ENCODE measurements around the gene C8G.

C8G gene

GRCh38 chr9:136944519-136945332 lies at the start of gene C8G, which contains the start of gene FBXW5:
Gene C8G, plus strand, starts transcription at chr9:136945243. Its CDS starts 78 bp downstream, at chr9:136945321.
Gene FBXW5, minus strand, starts transcription at chr9:136944738. Its CDS starts 655 bp downstream, at chr9:136944083.
- DNase-seq: peak; percentile 91

- DNase-seq: no peak
Observed at GRCh38 chr9:136896027-136896426, 49.0 kb upstream of the C8G start.

- no peak for DNase-seq
Observed at GRCh38 chr9:136898483-136899100, 46.5 kb upstream of the C8G start.

- DNase-seq: no peak
Observed at GRCh38 chr9:136899196-136899595, 45.8 kb upstream of the C8G start.

- no peak for DNase-seq
Observed at GRCh38 chr9:136900556-136900955, 44.5 kb upstream of the C8G start.

GRCh38 chr9:136900988-136901515 lies 44.0 kb upstream of the C8G start:
- DNase-seq: no peak

- peak; percentile 83 for DNase-seq
Observed at GRCh38 chr9:136901516-136902258, 43.4 kb upstream of the C8G start.

GRCh38 chr9:136902259-136902821 lies 42.7 kb upstream of the C8G start:
- peak; percentile 92 for DNase-seq

GRCh38 chr9:136903041-136903554 lies 41.9 kb upstream of the C8G start:
- no peak for DNase-seq

GRCh38 chr9:136906266-136906665 lies 38.8 kb upstream of the C8G start:
- DNase-seq: no peak

GRCh38 chr9:136907011-136907914 lies 37.8 kb upstream of the C8G start:
- no peak for DNase-seq

- DNase-seq: no peak
Observed at GRCh38 chr9:136910197-136910900, 34.7 kb upstream of the C8G start.

GRCh38 chr9:136910901-136911245 lies 34.2 kb upstream of the C8G start:
- DNase-seq: no peak

GRCh38 chr9:136913701-136914438 lies 31.2 kb upstream of the C8G start:
- DNase-seq: no peak

GRCh38 chr9:136915632-136916329 lies 29.3 kb upstream of the C8G start:
- no peak for DNase-seq

GRCh38 chr9:136916330-136917184 lies 28.5 kb upstream of the C8G start:
- DNase-seq: no peak

- DNase-seq: no peak
Observed at GRCh38 chr9:136917902-136918301, 27.1 kb upstream of the C8G start.

- no peak for DNase-seq
Observed at GRCh38 chr9:136920069-136920468, 25.0 kb upstream of the C8G start.
